Neuronal stem cell (in vitro differentiated cells): ENCODE data around the gene DIRAS1.
A peak's percentile ranks its signal among the peaks of the same experiment; 100 is the strongest.

Source experiments
- DNase-seq: peaks from one replicate; pipeline ENCODE4 v3.0.0-alpha.2; 2013; ENCODE audit warnings: low spot score
- H2AFZ ChIP-seq: one replicate; pipeline ENCODE4 v1.6.1; 2013; ENCODE audit warnings: mild to moderate bottlenecking, low read length, inconsistent platforms
- H2AK5ac ChIP-seq: 2 replicates; pipeline ENCODE4 v1.6.1; 2013; ENCODE audit warnings: low read depth, mild to moderate bottlenecking, inconsistent platforms, low read length, moderate library complexity, mixed read lengths
- H2BK120ac ChIP-seq: 2 replicates; pipeline ENCODE4 v1.6.1; 2013; ENCODE audit warnings: low read depth, mild to moderate bottlenecking, inconsistent platforms, low read length, moderate library complexity, mixed read lengths
- H2BK12ac ChIP-seq: one replicate; pipeline ENCODE4 v1.6.1; 2013; ENCODE audit warnings: low read length, inconsistent platforms
- H2BK15ac ChIP-seq: 2 replicates; pipeline ENCODE4 v1.6.1; 2013; ENCODE audit warnings: mild to moderate bottlenecking, low read length, inconsistent platforms, mixed read lengths
- H2BK5ac ChIP-seq: one replicate; pipeline ENCODE4 v1.6.1; 2013; ENCODE audit warnings: inconsistent platforms, mild to moderate bottlenecking, low read length, moderate library complexity
- H3K14ac ChIP-seq: one replicate; pipeline ENCODE4 v1.6.1; 2013; ENCODE audit warnings: low read length, inconsistent platforms
- H3K18ac ChIP-seq: 2 replicates; pipeline ENCODE4 v1.6.1; 2013; ENCODE audit warnings: low read length, inconsistent platforms
- H3K23ac ChIP-seq: 2 replicates; pipeline ENCODE4 v1.6.1; 2013; ENCODE audit warnings: low read depth, mild to moderate bottlenecking, mixed read lengths, low read length, inconsistent platforms; ENCODE audit not compliant: poor library complexity
- H3K27ac ChIP-seq: replicated peaks from 3 replicates; pipeline ENCODE4 v1.5.1; 2013; ENCODE audit warnings: low read length, inconsistent platforms
- H3K27me3 ChIP-seq, 3 experiments: 2 replicates each; pipeline ENCODE4 v1.6.1; 2013; ENCODE audit warnings: low read length in 3 of 3, mild to moderate bottlenecking in 2 of 3, inconsistent platforms in 1 of 3, low read depth in 1 of 3, mixed read lengths in 1 of 3, moderate library complexity in 1 of 3; ENCODE audit not compliant: control insufficient read depth in 3 of 3, insufficient read depth in 3 of 3
- H3K36me3 ChIP-seq, 2 donors: replicated peaks in 1 of 2; 2 replicates each; pipeline ENCODE4 v1.6.1; 2013; ENCODE audit warnings: low read length in 2 of 2; ENCODE audit not compliant: control insufficient read depth in 2 of 2, insufficient read depth in 2 of 2
- H3K4ac ChIP-seq: 2 replicates; pipeline ENCODE4 v1.6.1; 2013; ENCODE audit warnings: inconsistent platforms, mild to moderate bottlenecking, low read length, moderate library complexity
- H3K4me1 ChIP-seq, 2 donors: 1 replicate in 1 of 2; 2 replicates in 1 of 2; pipeline ENCODE4 v1.6.1; 2013; ENCODE audit warnings: low read length in 2 of 2, low read depth in 1 of 2; ENCODE audit not compliant: control insufficient read depth in 2 of 2, insufficient read depth in 1 of 2
- H3K4me2 ChIP-seq: one replicate; pipeline ENCODE4 v1.6.1; 2013; ENCODE audit warnings: mild to moderate bottlenecking, low read length, inconsistent platforms; ENCODE audit not compliant: insufficient read depth, poor library complexity, severe bottlenecking
- H3K4me3 ChIP-seq, 2 donors: 2 replicates each; pipeline ENCODE4 v1.5.1; 2013; ENCODE audit warnings: low read length in 2 of 2, mild to moderate bottlenecking in 2 of 2, inconsistent platforms in 1 of 2, moderate library complexity in 1 of 2
- H3K79me1 ChIP-seq: one replicate; pipeline ENCODE4 v1.6.1; 2013; ENCODE audit warnings: low read depth, mild to moderate bottlenecking, inconsistent platforms, low read length, moderate library complexity
- H3K9ac ChIP-seq: one replicate; pipeline ENCODE4 v1.6.1; 2013; ENCODE audit warnings: mild to moderate bottlenecking, low read depth, low read length, inconsistent platforms; ENCODE audit not compliant: poor library complexity
- H3K9me3 ChIP-seq, 2 donors: replicated peaks in 1 of 2; 2 replicates each; pipeline versions ENCODE3 to v1.6.1; 2013; ENCODE audit warnings: low read length in 2 of 2, mild to moderate bottlenecking in 2 of 2, inconsistent platforms in 1 of 2, low read depth in 1 of 2, mixed read lengths in 1 of 2, moderate library complexity in 1 of 2; ENCODE audit not compliant: control insufficient read depth in 2 of 2, insufficient read depth in 1 of 2
- H4K8ac ChIP-seq: one replicate; pipeline ENCODE4 v1.6.1; 2013; ENCODE audit warnings: low read depth, mild to moderate bottlenecking, inconsistent platforms, low read length, moderate library complexity
- H4K91ac ChIP-seq: one replicate; pipeline ENCODE4 v1.6.1; 2013; ENCODE audit warnings: low read length, low read depth, mild to moderate bottlenecking, inconsistent platforms; ENCODE audit not compliant: poor library complexity
- WGBS, 2 donors: extraction: QIAGEN DNeasy Blood & Tissue Kit; methylation state at CpG; one replicate each; pipeline ENCODE4 v1.1.7; 2013; ENCODE audit warnings: missing lambda C conversion rate in 2 of 2, mixed read lengths in 1 of 2; ENCODE audit not compliant: insufficient read length in 2 of 2, insufficient replicate concordance in 1 of 2; ENCODE audit errors: extremely low coverage in 2 of 2; 5-methylcytosine and 5-hydroxymethylcytosine counted together

DIRAS1 gene

DNA sequence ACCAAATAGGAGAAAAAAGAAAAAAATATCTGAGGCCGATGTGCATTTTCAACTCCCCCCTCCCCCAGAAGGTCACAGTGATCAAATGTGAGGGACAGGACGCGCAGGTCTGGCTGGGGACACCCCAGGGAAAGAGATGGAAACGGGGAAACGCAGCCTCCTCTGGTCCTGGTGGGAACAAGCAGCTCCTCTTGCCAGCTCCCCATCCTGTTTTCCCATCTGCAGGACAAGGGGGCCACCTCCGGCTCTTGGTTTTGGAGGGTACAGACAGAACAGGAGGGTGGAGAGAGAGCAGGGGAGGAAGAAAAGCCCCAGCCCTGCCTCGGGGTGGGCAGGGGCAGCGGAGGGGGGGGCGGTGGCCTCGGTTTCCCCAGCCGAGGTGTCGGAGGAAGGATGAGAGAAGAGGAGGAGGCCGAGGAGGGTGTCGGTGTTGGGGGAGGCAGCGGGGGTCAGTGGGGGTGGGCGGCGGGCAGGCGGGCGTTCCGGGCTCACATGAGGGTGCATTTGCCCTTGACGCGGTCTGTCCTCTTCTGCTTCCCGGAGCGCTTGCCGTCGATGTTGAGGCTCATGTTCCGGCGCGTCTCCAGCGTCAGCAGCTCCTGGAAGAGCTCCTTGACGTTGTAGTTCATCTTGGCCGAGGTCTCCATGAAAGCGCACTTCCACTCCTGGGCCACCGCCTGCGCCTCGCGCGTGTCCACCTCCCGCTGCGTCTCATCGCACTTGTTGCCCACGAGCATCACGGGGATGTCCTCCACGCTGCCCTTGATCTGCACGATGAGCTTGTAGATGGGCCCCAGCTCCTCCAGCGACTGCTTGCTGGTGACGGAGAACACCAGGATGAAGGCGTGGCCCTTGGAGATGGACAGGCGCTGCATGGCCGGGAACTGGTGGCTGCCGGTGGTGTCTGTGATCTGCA lies 4.2 kb downstream of the DIRAS1 start:
- Histone ChIP-seq H2AFZ (no peak overlapping the region), H3K4me3 (no peak overlapping the region), H2AK5ac (no peak overlapping the region), H3K9me3 (peaks cover 9 to 10% of the 10 kb centered on the region in 2 donors), H3K4me1 (peaks cover 9 to 10% of the 10 kb centered on the region in 2 donors), H2BK15ac (no peak overlapping the region), H3K23ac (peak overlapping the region; percentile 8), H3K27ac (no peak overlapping the region), H3K79me1 (no peaks in the 10 kb centered on the region), H2BK5ac (no peak overlapping the region), H3K4ac (no peak overlapping the region), H3K14ac (no peak overlapping the region), H4K8ac (no peak overlapping the region), H3K9ac (no peak overlapping the region), H3K4me2 (no peak overlapping the region), H2BK12ac (no peak overlapping the region), H3K18ac (no peak overlapping the region), H4K91ac (no peak overlapping the region), H2BK120ac (no peak overlapping the region), H3K27me3 (peaks cover 0 to 13% (median 5%) of the 10 kb centered on the region in 3 experiments), H3K36me3 (peaks cover 0 to 5% of the 10 kb centered on the region in 2 donors)
- DNase-seq: no peak
- no CpG with 5 or more reads among the region's 51 CpGs for WGBS, 2 donors

DNA sequence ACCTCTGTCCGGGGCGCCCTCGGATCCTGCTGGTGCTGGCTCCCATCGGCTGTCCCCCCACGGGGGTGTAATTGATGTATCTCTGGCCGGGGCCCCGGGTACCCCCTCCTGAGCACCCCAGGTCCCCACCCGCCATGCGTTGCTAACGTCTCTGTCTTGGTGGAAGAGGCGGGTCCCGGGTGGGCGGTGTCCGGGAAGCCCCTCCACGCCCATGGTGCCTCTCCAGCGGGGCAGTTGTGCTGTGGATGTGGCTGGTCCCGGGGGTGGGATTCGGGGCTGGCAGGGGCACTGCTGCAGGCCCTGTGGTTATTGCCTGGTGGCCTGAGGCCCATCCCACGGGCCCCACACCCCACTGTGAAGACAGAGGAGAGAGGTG lies 4.9 kb downstream of the DIRAS1 start:
- DNase-seq: no peak
- no CpG with 5 or more reads among the region's 19 CpGs for WGBS, 2 donors

DNA sequence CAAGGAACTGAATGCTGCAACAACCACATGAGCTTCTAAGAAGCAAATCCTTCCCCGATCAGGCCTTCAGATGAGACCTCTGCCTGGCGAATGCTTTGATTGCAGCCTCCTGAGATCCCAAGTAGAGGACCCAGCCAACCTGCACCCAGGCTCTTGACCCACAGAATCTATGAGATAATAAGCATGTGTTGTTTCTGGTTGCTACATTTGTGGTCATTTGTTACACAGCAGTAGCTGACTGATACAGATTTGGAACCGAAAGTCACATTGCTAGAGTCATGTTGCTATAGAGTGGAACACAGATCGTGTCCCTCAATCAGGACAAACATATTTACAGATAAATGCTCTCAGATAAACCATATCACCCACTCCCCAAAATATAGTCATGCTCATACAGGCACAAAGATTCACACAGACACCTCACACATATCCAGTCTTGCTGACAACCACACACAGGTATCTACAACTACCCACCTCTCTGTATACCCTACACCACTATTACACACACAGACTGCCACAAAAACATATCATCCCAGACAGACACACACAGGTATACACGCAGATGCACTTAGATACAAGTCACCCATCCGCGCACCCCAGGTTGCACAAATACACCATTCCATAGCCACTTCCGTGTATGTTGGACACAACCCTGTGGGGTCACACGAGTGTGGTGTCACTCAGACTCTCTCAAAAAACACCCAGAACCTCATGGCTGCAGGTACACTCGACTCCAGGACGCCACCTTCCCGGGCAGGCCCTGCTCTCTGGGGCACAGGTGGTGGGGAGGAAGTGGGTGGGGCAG lies 5.5 kb downstream of the DIRAS1 start:
- Histone ChIP-seq H3K9ac (no peak overlapping the region), H3K27ac (no peak overlapping the region), H3K14ac (no peak overlapping the region), H3K4me1 (peaks cover 8 to 9% of the 10 kb centered on the region in 2 donors), H4K91ac (no peak overlapping the region), H2BK5ac (no peak overlapping the region), H2BK120ac (no peak overlapping the region), H3K4me3 (no peak overlapping the region), H4K8ac (no peak overlapping the region), H3K23ac (no peak overlapping the region), H3K27me3 (peaks cover 0 to 9% (median 0%) of the 10 kb centered on the region in 3 experiments), H2BK15ac (no peak overlapping the region), H3K4me2 (no peak overlapping the region), H2AFZ (no peak overlapping the region), H2AK5ac (no peak overlapping the region), H3K36me3 (peaks cover 0 to 5% of the 10 kb centered on the region in 2 donors), H2BK12ac (no peak overlapping the region), H3K18ac (no peak overlapping the region), H3K9me3 (peaks cover 9 to 10% of the 10 kb centered on the region in 2 donors), H3K4ac (no peak overlapping the region), H3K79me1 (no peaks in the 10 kb centered on the region)
- no CpG with 5 or more reads among the region's 12 CpGs for WGBS, 2 donors
- no peak for DNase-seq

More for the DNA sequence above, 4.9 kb downstream of the DIRAS1 start:
- H3K9ac ChIP-seq: no peak overlapping the region
- no peak overlapping the region for H2AFZ ChIP-seq
- no peaks in the 10 kb centered on the region for H3K79me1 ChIP-seq
- H3K4me1 ChIP-seq: peaks cover 8 to 10% of the 10 kb centered on the region in 2 donors
- peaks cover 0 to 5% of the 10 kb centered on the region in 2 donors for H3K36me3 ChIP-seq
- no peak overlapping the region for H3K23ac ChIP-seq
- no peak overlapping the region for H3K18ac ChIP-seq
- no peak overlapping the region for H2BK120ac ChIP-seq
- no peak overlapping the region for H4K8ac ChIP-seq
- H2BK15ac ChIP-seq: no peak overlapping the region
- H3K4me2 ChIP-seq: no peak overlapping the region
- H2AK5ac ChIP-seq: no peak overlapping the region
- peaks cover 0 to 9% (median 0%) of the 10 kb centered on the region in 3 experiments for H3K27me3 ChIP-seq
- H4K91ac ChIP-seq: no peak overlapping the region
- peaks cover 9 to 10% of the 10 kb centered on the region in 2 donors for H3K9me3 ChIP-seq
- H2BK12ac ChIP-seq: no peak overlapping the region
- no peak overlapping the region for H2BK5ac ChIP-seq
- H3K14ac ChIP-seq: no peak overlapping the region
- H3K27ac ChIP-seq: no peak overlapping the region
- H3K4me3 ChIP-seq: no peak overlapping the region
- H3K4ac ChIP-seq: no peak overlapping the region
